Measurements from ENCODE around the gene THBD. TPM values are rescaled to one million over a fixed set of nuclear protein-coding genes. Genes with fewer than 3 reads are reported as not detected.
A peak's percentile ranks its signal among the peaks of the same experiment; 100 is the strongest.

THBD gene, protein sequence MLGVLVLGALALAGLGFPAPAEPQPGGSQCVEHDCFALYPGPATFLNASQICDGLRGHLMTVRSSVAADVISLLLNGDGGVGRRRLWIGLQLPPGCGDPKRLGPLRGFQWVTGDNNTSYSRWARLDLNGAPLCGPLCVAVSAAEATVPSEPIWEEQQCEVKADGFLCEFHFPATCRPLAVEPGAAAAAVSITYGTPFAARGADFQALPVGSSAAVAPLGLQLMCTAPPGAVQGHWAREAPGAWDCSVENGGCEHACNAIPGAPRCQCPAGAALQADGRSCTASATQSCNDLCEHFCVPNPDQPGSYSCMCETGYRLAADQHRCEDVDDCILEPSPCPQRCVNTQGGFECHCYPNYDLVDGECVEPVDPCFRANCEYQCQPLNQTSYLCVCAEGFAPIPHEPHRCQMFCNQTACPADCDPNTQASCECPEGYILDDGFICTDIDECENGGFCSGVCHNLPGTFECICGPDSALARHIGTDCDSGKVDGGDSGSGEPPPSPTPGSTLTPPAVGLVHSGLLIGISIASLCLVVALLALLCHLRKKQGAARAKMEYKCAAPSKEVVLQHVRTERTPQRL
- total RNA-seq: 100 to 1,000 TPM in 2 of 7 donors, 10 to 100 TPM in 5; 47.6 to 255 (median 78.0) TPM
- polyA plus RNA-seq: 10 to 100 TPM in 1 of 3 donors, 1 to 10 TPM in 2; 7.2 to 11.6 (median 8.7) TPM
- long read RNA-seq, donor 1, full-length matches to known transcripts: 20 of 20 reads
- long read RNA-seq, donor 1, partial matches to known transcripts: 0 of 20 reads
- long read RNA-seq, donor 1, other reads (novel, unspliced or antisense): 0 of 20 reads
- long read RNA-seq, donor 2, full-length matches to known transcripts: 31 of 31 reads
- long read RNA-seq, donor 2, partial matches to known transcripts: 0 of 31 reads
- long read RNA-seq, donor 2, other reads (novel, unspliced or antisense): 0 of 31 reads

DNA sequence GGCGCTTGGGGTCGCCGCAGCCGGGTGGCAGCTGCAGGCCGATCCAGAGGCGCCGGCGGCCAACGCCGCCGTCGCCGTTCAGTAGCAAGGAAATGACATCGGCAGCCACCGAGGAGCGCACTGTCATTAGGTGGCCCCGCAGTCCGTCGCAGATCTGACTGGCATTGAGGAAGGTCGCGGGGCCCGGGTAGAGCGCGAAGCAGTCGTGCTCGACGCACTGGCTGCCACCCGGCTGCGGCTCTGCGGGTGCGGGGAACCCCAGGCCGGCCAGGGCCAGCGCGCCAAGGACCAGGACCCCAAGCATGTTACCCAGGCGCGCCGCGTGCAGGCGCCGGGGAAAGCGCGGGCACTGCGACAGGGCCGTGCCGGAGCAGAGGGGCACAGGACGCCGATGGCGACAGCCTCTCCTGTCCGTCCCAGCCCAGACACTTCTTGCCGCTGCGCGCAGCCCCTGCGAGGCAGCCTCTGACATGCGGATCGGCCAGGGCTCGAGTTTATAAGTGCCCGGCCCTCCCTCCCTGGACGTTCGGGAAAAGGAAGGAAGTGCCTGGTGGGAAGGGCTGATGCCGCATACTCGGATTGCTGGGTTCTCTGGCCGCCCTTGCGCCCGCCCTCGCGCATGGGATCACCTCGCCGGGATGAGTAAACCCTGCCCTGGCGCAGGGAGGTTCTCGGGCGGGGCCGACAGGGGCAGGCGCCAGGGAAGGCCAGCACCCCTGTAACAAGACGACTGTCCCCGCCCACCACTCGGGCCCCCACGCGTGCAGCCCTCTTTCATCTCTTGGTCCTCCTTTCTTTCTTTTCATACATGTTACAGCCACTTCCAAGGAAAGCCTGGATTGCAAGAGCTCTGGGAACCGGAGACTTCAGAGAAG is at the start of gene THBD:
Gene THBD, minus strand, starts transcription at position 472 of the 875 bp plus-strand sequence. Its CDS starts 168 bp downstream, at position 304.
- Histone ChIP-seq H3K27me3 (replicated peaks in 1 of 7) (peaks cover 0 to 81% (median 29%) of the 10 kb centered on the region in 7 donors), H3K36me3 (peaks cover 0 to 13% (median 0%) of the 10 kb centered on the region in 6 donors), H3K4me3 (peak within 1 kb of the TSS; percentile 42 to 77 (median 57)), H3K9me3 (no peaks in the 10 kb centered on the region), H3K4me1 (peaks cover 0 to 72% (median 43%) of the 10 kb centered on the region in 6 donors), H3K27ac (peak within 1 kb of the TSS; percentile 88 to 96 (median 91))
- TF ChIP-seq POLR2AphosphoS5 (IDR thresholded peaks at IDR 0.05) (peak; percentile 94 to 97 (median 95)), POLR2A (IDR thresholded peaks at IDR 0.05) (peak; percentile 41 to 92 (median 68))
- TF ChIP-seq, protein P1, sequence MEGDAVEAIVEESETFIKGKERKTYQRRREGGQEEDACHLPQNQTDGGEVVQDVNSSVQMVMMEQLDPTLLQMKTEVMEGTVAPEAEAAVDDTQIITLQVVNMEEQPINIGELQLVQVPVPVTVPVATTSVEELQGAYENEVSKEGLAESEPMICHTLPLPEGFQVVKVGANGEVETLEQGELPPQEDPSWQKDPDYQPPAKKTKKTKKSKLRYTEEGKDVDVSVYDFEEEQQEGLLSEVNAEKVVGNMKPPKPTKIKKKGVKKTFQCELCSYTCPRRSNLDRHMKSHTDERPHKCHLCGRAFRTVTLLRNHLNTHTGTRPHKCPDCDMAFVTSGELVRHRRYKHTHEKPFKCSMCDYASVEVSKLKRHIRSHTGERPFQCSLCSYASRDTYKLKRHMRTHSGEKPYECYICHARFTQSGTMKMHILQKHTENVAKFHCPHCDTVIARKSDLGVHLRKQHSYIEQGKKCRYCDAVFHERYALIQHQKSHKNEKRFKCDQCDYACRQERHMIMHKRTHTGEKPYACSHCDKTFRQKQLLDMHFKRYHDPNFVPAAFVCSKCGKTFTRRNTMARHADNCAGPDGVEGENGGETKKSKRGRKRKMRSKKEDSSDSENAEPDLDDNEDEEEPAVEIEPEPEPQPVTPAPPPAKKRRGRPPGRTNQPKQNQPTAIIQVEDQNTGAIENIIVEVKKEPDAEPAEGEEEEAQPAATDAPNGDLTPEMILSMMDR (IDR thresholded peaks at IDR 0.05 in 8 of 11, conservative IDR thresholded peaks at IDR 0.05 in 3 of 11): no peak
- 1 to 6% (median 1%) methylated on average over 31 to 79 of the region's 79 CpGs for WGBS, 5 donors
- intact Hi-C loops (cut with DNase I; ENCODE audit: low total_unique reads): loop anchor here (5.0 to 10.0 kb wide), 2 partner anchors 185 to 357 kb away; no protein-coding TSS in a partner anchor
- peak; percentile 92 for DNase-seq

DNA sequence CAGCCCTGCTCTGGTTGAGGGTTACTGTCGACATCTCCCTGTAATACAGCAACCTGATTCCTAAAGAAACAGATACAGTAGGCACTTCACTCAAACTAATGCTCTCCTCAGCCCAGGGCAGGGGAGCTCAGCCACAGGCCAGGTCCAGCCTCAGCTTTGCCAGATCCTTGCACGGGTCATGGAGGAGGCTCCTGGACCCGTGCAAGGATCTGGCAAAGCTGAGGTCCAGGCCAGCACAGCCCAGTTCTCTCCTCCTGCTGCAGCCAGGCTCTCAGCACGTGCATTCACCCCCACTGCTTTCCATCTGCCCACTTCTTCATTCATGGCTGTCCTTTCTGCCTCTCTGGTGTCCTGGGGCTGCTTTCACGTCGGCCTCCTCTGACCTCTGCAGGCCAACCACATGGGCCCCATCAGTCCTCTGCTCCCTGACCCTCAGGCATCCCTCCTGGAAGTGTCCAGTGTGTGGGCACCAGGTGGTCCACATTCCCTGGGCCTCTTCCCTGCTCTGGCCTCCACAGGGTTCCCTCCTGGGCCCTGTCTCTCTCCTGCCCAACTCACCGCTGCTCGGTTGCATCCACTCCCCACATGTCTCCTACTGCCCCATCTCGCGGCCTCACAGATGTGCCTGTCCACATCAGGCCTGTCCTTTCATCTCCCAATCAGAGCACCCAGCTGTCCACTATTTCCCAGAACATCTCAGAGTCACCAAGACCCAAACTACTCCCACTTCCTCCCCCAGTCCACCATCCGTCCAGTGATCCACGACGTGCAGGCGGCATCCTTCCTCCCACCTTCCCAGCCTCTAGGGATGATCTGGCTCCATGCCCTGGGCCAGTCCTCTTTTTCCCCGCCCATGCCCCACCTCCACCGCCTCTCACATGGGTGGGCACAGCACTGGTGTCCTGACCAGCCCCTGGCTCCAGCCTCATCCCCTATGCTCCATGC is 48.4 kb upstream of the THBD start:
- intact Hi-C loops (cut with DNase I; ENCODE audit: low total_unique reads): no loop called here
- Histone ChIP-seq H3K27ac (no peak overlapping the region), H3K36me3 (no peaks in the 10 kb centered on the region), H3K9me3 (no peaks in the 10 kb centered on the region), H3K4me3 (no peak overlapping the region), H3K4me1 (peaks cover 0 to 36% (median 6%) of the 10 kb centered on the region in 6 donors), H3K27me3 (replicated peaks in 1 of 7) (no peaks in the 10 kb centered on the region)
- TF ChIP-seq, protein P1 (IDR thresholded peaks at IDR 0.05 in 8 of 11, conservative IDR thresholded peaks at IDR 0.05 in 3 of 11): no peak
- TF ChIP-seq POLR2A (IDR thresholded peaks at IDR 0.05) (no peak), POLR2AphosphoS5 (IDR thresholded peaks at IDR 0.05) (no peak)
- peak; percentile 62 for DNase-seq
- WGBS, 5 donors: 81 to 90% (median 85%) methylated on average over 16 of the region's 16 CpGs

DNA sequence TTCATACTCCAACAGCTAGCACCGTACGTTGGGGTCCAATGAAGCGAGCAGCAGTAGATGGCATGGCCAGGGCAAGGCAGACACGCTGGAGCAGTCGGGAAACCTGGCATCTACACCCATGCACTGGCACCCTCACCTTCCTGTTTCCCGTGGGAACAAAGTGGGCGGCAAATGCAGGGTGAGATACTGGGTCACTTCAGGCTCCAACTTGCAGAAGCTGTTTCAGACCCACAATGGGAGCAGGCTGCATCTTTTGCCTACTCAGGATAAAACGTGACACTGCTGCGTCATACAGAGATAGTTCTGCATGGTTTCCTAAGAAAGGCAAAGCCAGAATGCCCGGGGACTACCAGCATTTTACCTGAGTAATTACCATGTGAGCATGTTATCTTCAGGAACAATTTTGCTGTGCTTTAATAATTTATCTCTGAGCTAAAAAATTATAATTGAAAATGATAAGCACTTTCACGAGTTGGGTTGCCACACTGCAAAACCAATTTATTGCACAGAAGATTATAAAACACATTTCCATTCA is 47.6 kb upstream of the THBD start:
- Histone ChIP-seq H3K9me3 (no peaks in the 10 kb centered on the region), H3K27me3 (replicated peaks in 1 of 7) (no peaks in the 10 kb centered on the region), H3K4me3 (no peak overlapping the region), H3K27ac (no peak overlapping the region), H3K36me3 (no peaks in the 10 kb centered on the region), H3K4me1 (peaks cover 0 to 36% (median 8%) of the 10 kb centered on the region in 6 donors)
- TF ChIP-seq POLR2A (IDR thresholded peaks at IDR 0.05) (no peak), POLR2AphosphoS5 (IDR thresholded peaks at IDR 0.05) (no peak)
- TF ChIP-seq, protein P1 (IDR thresholded peaks at IDR 0.05 in 8 of 11, conservative IDR thresholded peaks at IDR 0.05 in 3 of 11): no peak
- DNase-seq: no peak
- 69 to 81% (median 80%) methylated on average over 11 of the region's 11 CpGs for WGBS, 5 donors
- intact Hi-C loops (cut with DNase I; ENCODE audit: low total_unique reads): no loop called here

All from spleen (tissue), 13 donors.